Suprapubic skin (tissue), 4 donors: Measurements from ENCODE around the gene TRPV6. TPM values are rescaled to one million over a fixed set of nuclear protein-coding genes. Genes with fewer than 3 reads are reported as not detected.

Source experiments
- DNase-seq, 2 donors: peaks; one replicate each; pipeline ENCODE4 v3.0.0-alpha.2; 2019; ENCODE audit warnings: low spot score in 2 of 2
- H3K27ac ChIP-seq: fragments of 200-600 bp; sonication (generic); one replicate; pipeline ENCODE4 v1.5.1; 2019
- H3K27me3 ChIP-seq: fragments of 200-600 bp; sonication (generic); one replicate; pipeline ENCODE4 v1.5.1; 2019
- H3K36me3 ChIP-seq: fragments of 200-600 bp; sonication (generic); one replicate; pipeline ENCODE4 v1.5.1; 2019
- H3K4me1 ChIP-seq: fragments of 200-600 bp; sonication (generic); one replicate; pipeline ENCODE4 v1.5.1; 2019
- H3K4me3 ChIP-seq: fragments of 200-600 bp; sonication (generic); one replicate; pipeline ENCODE4 v1.5.1; 2019; ENCODE audit warnings: mild to moderate bottlenecking
- H3K9me3 ChIP-seq: fragments of 200-600 bp; sonication (generic); one replicate; pipeline ENCODE4 v1.5.1; 2019
- CTCF ChIP-seq, 2 donors: fragments of 200-600 bp in 1 of 2; fragments of 450-650 bp in 1 of 2; sonication (generic) in 1 of 2; IDR thresholded peaks; one replicate each; pipeline ENCODE4 v1.5.1; 2016 to 2019; ENCODE audit warnings: antibody characterized with exemption in 2 of 2, mild to moderate bottlenecking in 1 of 2, moderate library complexity in 1 of 2
- EP300 ChIP-seq: sonication (generic); formaldehyde crosslinking; IDR thresholded peaks from one replicate; pipeline ENCODE4 v1.6.1; 2017; ENCODE audit warnings: antibody characterized with exemption
- POLR2A ChIP-seq, 2 donors: fragments of 450-650 bp; IDR thresholded peaks; one replicate each; pipeline ENCODE4 v1.6.1; 2017; ENCODE audit warnings: antibody characterized with exemption in 2 of 2, mild to moderate bottlenecking in 2 of 2, moderate library complexity in 2 of 2
- POLR2AphosphoS5 ChIP-seq, 3 donors: sonication (generic); formaldehyde crosslinking; IDR thresholded peaks; one replicate each; pipeline ENCODE4 v1.6.1; 2017; ENCODE audit warnings: antibody characterized with exemption in 3 of 3
- WGBS: methylation state at CpG from one replicate; pipeline ENCODE4 v1.1.5; 2018; 5-methylcytosine and 5-hydroxymethylcytosine counted together
- total RNA-seq, 4 donors: library from RNA; depleted of rRNA; stranded (reverse); fragments of >200 nt; gene quantifications; one replicate each; pipeline ENCODE4 v1.1.0, GENCODE V29; 2016

Gene TRPV6
- total RNA-seq, 4 donors from 2014 or later = 7.5 to 34.8 (median 15.0) TPM

- DNase-seq = no peak
- WGBS = 69% methylated on average over 4 of the region's 4 CpGs
- Histone ChIP-seq H3K27me3 (peaks cover 2% of the 10 kb centered on the region), H3K4me1 (no peaks in the 10 kb centered on the region), H3K9me3 (no peaks in the 10 kb centered on the region), H3K36me3 (no peaks in the 10 kb centered on the region), H3K4me3 (no peak overlapping the region), H3K27ac (no peak overlapping the region)
- TF ChIP-seq POLR2AphosphoS5 (IDR thresholded peaks at IDR 0.05) = no peak
- TF ChIP-seq CTCF (IDR thresholded peaks at IDR 0.05) = no peak
- TF ChIP-seq EP300 = no peak
These were observed 46.9 kb downstream of the TRPV6 start for GRCh38 chr7:142838461-142839213.

GRCh38 chr7:142836426-142836825, 49.1 kb downstream of the TRPV6 start:
- TF ChIP-seq POLR2AphosphoS5 (IDR thresholded peaks at IDR 0.05) (no peak), EP300 (no peak), POLR2A (IDR thresholded peaks at IDR 0.05) (no peak), CTCF (IDR thresholded peaks at IDR 0.05) (no peak)
- Histone ChIP-seq H3K4me3 (no peak overlapping the region), H3K36me3 (no peaks in the 10 kb centered on the region), H3K27ac (no peak overlapping the region), H3K27me3 (peaks cover 2% of the 10 kb centered on the region), H3K4me1 (peaks cover 3% of the 10 kb centered on the region), H3K9me3 (no peaks in the 10 kb centered on the region)
- DNase-seq = no peak
- 84% methylated on average over 3 of the region's 3 CpGs for WGBS

GRCh38 chr7:142835487-142835886, 50.1 kb downstream of the TRPV6 start:
- 33% methylated on average over 3 of the region's 3 CpGs for WGBS

GRCh38 chr7:142833174-142834048, 52.1 kb downstream of the TRPV6 start:
- Histone ChIP-seq H3K4me1 (peaks cover 3% of the 10 kb centered on the region), H3K9me3 (no peaks in the 10 kb centered on the region), H3K27ac (no peak overlapping the region), H3K27me3 (peaks cover 2% of the 10 kb centered on the region), H3K4me3 (no peak overlapping the region), H3K36me3 (no peaks in the 10 kb centered on the region)
- WGBS = 70% methylated on average over 6 of the region's 6 CpGs
- DNase-seq = no peak
- TF ChIP-seq EP300 (no peak), POLR2AphosphoS5 (IDR thresholded peaks at IDR 0.05) (no peak), CTCF (IDR thresholded peaks at IDR 0.05) (no peak), POLR2A (IDR thresholded peaks at IDR 0.05) (no peak)

More at GRCh38 chr7:142835487-142835886, 50.1 kb downstream of the TRPV6 start:
- Histone ChIP-seq H3K36me3 (no peaks in the 10 kb centered on the region), H3K27ac (no peak overlapping the region), H3K9me3 (no peaks in the 10 kb centered on the region), H3K4me1 (peaks cover 3% of the 10 kb centered on the region), H3K4me3 (no peak overlapping the region), H3K27me3 (peaks cover 2% of the 10 kb centered on the region)
- no peak for DNase-seq
- no peak for TF ChIP-seq POLR2A (IDR thresholded peaks at IDR 0.05)
- TF ChIP-seq EP300 = no peak
- no peak for TF ChIP-seq CTCF (IDR thresholded peaks at IDR 0.05)
- no peak for TF ChIP-seq POLR2AphosphoS5 (IDR thresholded peaks at IDR 0.05)

GRCh38 chr7:142832417-142832816, 53.1 kb downstream of the TRPV6 start:
- no peaks in the 10 kb centered on the region for H3K36me3 ChIP-seq
- DNase-seq = no peak
- peaks cover 2% of the 10 kb centered on the region for H3K27me3 ChIP-seq
- H3K4me3 ChIP-seq = no peak overlapping the region
- no peak overlapping the region for H3K27ac ChIP-seq
- H3K4me1 ChIP-seq = peaks cover 3% of the 10 kb centered on the region
- no peaks in the 10 kb centered on the region for H3K9me3 ChIP-seq
- 55% methylated on average over 2 of the region's 2 CpGs for WGBS
- no peak for TF ChIP-seq POLR2A (IDR thresholded peaks at IDR 0.05)
- TF ChIP-seq CTCF (IDR thresholded peaks at IDR 0.05) = no peak
- TF ChIP-seq POLR2AphosphoS5 (IDR thresholded peaks at IDR 0.05) = no peak
- no peak for TF ChIP-seq EP300
